Thymus (tissue), 11 donors: ENCODE data around the gene PELI2. TPM values are rescaled to one million over a fixed set of nuclear protein-coding genes. Genes with fewer than 3 reads are reported as not detected.

ENCODE experiments used
- DNase-seq, 9 donors: peaks; one replicate each; pipeline ENCODE4 v3.0.0-alpha.2; 2013; ENCODE audit warnings: low spot score in 9 of 9, low read depth in 6 of 9, missing footprints in 1 of 9
- H3K27ac ChIP-seq, 2 donors: one replicate each; pipeline ENCODE4 v1.5.1; 2013; ENCODE audit warnings: control low read depth in 1 of 2, low read depth in 1 of 2, low read length in 1 of 2, mild to moderate bottlenecking in 1 of 2, moderate library complexity in 1 of 2
- H3K27me3 ChIP-seq, 2 donors: one replicate each; pipeline ENCODE4 v1.5.1; 2013; ENCODE audit warnings: low read length in 1 of 2; ENCODE audit not compliant: control insufficient read depth in 2 of 2, insufficient read depth in 1 of 2
- H3K36me3 ChIP-seq, 2 donors: one replicate each; pipeline ENCODE4 v1.5.1; 2013; ENCODE audit warnings: low read length in 1 of 2, mild to moderate bottlenecking in 1 of 2, moderate library complexity in 1 of 2; ENCODE audit not compliant: control insufficient read depth in 2 of 2, insufficient read depth in 2 of 2
- H3K4me1 ChIP-seq, 2 donors: one replicate each; pipeline ENCODE4 v1.5.1; 2013; ENCODE audit warnings: low read length in 2 of 2; ENCODE audit not compliant: control insufficient read depth in 2 of 2, insufficient read depth in 2 of 2
- H3K4me3 ChIP-seq, 2 donors: one replicate each; pipeline ENCODE4 v1.5.1; 2013; ENCODE audit warnings: low read length in 2 of 2, control low read depth in 1 of 2, mild to moderate bottlenecking in 1 of 2
- H3K9me3 ChIP-seq, 2 donors: one replicate each; pipeline ENCODE4 v1.5.1; 2013; ENCODE audit warnings: low read length in 1 of 2, mild to moderate bottlenecking in 1 of 2; ENCODE audit not compliant: control insufficient read depth in 2 of 2, insufficient read depth in 1 of 2
- WGBS: extraction: QIAGEN DNeasy Blood & Tissue Kit; methylation state at CpG from one replicate; pipeline ENCODE4 v1.1.7; 2013; 5-methylcytosine and 5-hydroxymethylcytosine counted together
- polyA plus RNA-seq: library from polyadenylated mRNA; stranded (reverse); fragments of 200-250 nt; gene quantifications from one replicate; pipeline ENCODE4 v1.2.3, GENCODE V29; 2013
- total RNA-seq: library from RNA; stranded (reverse); fragments of 120-200 nt; gene quantifications from one replicate; pipeline ENCODE4 v1.2.4, GENCODE V29; 2013
- donor health status: healthy.

Gene PELI2
- total and polyA plus RNA-seq, 2 donors: 8.6 to 21.1 TPM

- H3K4me3 ChIP-seq: no peak overlapping the region
- H3K36me3 ChIP-seq: peaks cover 0 to 5% of the 10 kb centered on the region in 2 donors
- 67% methylated on average over 7 of the region's 7 CpGs for WGBS
- no peak for DNase-seq
- peak overlapping the region; percentile 2 to 22 for H3K27ac ChIP-seq
- no peaks in the 10 kb centered on the region for H3K9me3 ChIP-seq
- H3K4me1 ChIP-seq: peaks cover 42 to 56% of the 10 kb centered on the region in 2 donors
- H3K27me3 ChIP-seq: no peaks in the 10 kb centered on the region
These were observed 99.3 kb downstream of the PELI2 start for GRCh38 chr14:56217380-56218045.

- no peaks in the 10 kb centered on the region for H3K27me3 ChIP-seq
- no peak overlapping the region for H3K27ac ChIP-seq
- peaks cover 2 to 5% of the 10 kb centered on the region in 2 donors for H3K36me3 ChIP-seq
- no peak for DNase-seq
- H3K4me1 ChIP-seq: peaks cover 34 to 43% of the 10 kb centered on the region in 2 donors
- WGBS: 70% methylated on average over 7 of the region's 7 CpGs
- H3K9me3 ChIP-seq: no peaks in the 10 kb centered on the region
- H3K4me3 ChIP-seq: no peak overlapping the region
These were observed 101.6 kb downstream of the PELI2 start for GRCh38 chr14:56219666-56220413.

GRCh38 chr14:56221382-56222128, 103.3 kb downstream of the PELI2 start:
- H3K9me3 ChIP-seq: no peaks in the 10 kb centered on the region
- no peak overlapping the region for H3K27ac ChIP-seq
- H3K36me3 ChIP-seq: peaks cover 5 to 8% of the 10 kb centered on the region in 2 donors
- WGBS: 72% methylated on average over 7 of the region's 7 CpGs
- peaks cover 26 to 34% of the 10 kb centered on the region in 2 donors for H3K4me1 ChIP-seq
- peak in 1 of 9 donors; percentile 25 for DNase-seq
- no peak overlapping the region for H3K4me3 ChIP-seq
- H3K27me3 ChIP-seq: no peaks in the 10 kb centered on the region

DNA sequence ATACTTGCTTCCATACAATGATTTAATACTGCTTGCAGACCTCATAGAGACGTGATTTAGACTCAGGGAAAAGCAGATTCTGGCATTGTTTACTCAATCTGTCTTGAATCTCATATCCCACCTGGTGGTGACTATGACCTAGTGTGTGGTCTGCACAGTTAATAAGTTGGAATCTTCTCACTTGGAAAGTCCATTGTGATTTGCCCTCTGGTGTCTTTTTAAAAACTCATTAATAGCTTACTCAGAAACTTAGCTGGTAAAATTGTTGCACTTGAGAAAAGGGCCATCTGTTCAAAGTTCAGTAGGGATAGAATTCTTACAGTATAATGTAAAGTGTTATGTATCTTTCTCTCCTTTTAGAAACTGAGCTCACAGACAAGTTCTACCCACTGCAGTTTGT, 106.0 kb downstream of the PELI2 start:
- WGBS: 96% methylated on average over 1 of the region's 1 CpG
- peaks cover 17 to 20% of the 10 kb centered on the region in 2 donors for H3K4me1 ChIP-seq
- no peak overlapping the region for H3K4me3 ChIP-seq
- H3K27me3 ChIP-seq: no peaks in the 10 kb centered on the region
- no peak overlapping the region for H3K27ac ChIP-seq
- DNase-seq: no peak
- peaks cover 0 to 9% of the 10 kb centered on the region in 2 donors for H3K9me3 ChIP-seq
- H3K36me3 ChIP-seq: peaks cover 5 to 16% of the 10 kb centered on the region in 2 donors

GRCh38 chr14:56224691-56225681, 106.8 kb downstream of the PELI2 start:
- no peak for DNase-seq
- 96% methylated on average over 17 of the region's 17 CpGs for WGBS

DNA sequence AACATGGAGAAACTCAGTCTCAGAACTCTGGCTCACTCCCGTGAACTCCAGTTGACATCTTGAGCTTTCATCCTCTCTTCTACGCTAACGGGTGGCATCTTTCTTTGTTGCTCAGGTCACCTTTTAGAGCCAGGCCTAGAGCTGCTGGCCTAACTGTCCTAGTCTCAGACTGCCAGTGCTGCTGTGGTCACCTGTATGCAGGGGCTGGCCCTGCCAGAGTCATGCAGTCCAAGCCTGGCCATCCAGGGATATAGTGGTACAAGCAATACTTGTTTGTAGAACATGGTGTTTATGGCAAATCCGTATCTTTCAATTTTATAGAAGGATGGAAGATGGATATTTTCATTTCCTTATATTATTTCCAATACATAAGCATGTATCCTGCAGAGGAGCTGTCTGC, 117.2 kb downstream of the PELI2 start:
- 97% methylated on average over 4 of the region's 4 CpGs for WGBS
- no peaks in the 10 kb centered on the region for H3K27me3 ChIP-seq
- no peaks in the 10 kb centered on the region for H3K9me3 ChIP-seq
- no peak overlapping the region for H3K27ac ChIP-seq
- H3K4me3 ChIP-seq: no peak overlapping the region
- H3K36me3 ChIP-seq: peaks cover 0 to 4% of the 10 kb centered on the region in 2 donors
- no peak for DNase-seq
- H3K4me1 ChIP-seq: no peaks in the 10 kb centered on the region

More at GRCh38 chr14:56224691-56225681, 106.8 kb downstream of the PELI2 start:
- H3K27ac ChIP-seq: no peak overlapping the region
- peaks cover 5 to 16% of the 10 kb centered on the region in 2 donors for H3K36me3 ChIP-seq
- H3K27me3 ChIP-seq: no peaks in the 10 kb centered on the region
- H3K4me1 ChIP-seq: peaks cover 15 to 16% of the 10 kb centered on the region in 2 donors
- no peak overlapping the region for H3K4me3 ChIP-seq
- peaks cover 0 to 9% of the 10 kb centered on the region in 2 donors for H3K9me3 ChIP-seq

DNA sequence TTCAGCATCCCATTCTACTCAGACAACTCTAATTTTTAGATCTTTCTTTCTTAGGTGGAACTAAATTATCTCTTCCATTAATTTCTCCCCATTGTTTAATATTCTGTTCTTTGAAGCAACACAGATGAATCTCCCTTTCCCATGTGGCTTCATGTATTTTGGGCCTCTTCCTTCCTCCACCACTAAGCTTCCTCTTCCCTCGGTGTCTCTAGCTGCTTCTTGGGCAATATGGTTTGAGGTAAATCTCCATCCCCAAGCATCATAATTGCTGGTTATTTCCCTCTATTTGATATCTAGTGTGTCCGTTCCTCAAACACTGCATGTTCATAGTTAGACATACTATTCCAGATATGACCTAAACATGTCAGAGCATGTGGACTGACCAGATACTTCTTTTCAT, 119.2 kb downstream of the PELI2 start:
- 48% methylated on average over 2 of the region's 2 CpGs for WGBS
- Histone ChIP-seq H3K27me3 (no peaks in the 10 kb centered on the region), H3K9me3 (no peaks in the 10 kb centered on the region), H3K4me1 (no peaks in the 10 kb centered on the region), H3K4me3 (no peak overlapping the region), H3K36me3 (peaks cover 0 to 4% of the 10 kb centered on the region in 2 donors), H3K27ac (no peak overlapping the region)
- no peak for DNase-seq

DNA sequence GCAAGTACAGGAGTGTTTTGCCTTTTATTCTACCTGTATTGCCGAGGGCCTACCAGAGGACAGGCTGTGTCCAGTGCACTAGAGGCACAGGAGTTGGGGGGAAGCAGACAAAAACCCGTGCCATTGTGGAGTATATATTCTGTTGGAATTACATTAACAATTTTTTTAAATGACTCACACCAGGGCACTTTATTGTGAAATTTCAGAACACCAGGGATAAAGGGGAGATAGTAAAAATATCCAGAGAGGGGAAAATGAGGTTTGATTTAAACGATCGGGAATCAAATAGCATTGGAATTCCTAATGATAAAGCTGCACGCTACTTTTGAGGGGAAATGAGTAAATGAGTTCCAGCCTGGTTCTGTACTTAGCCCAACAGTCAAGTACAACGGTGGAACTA, 123.2 kb downstream of the PELI2 start:
- WGBS: 82% methylated on average over 6 of the region's 6 CpGs
- H3K27me3 ChIP-seq: no peaks in the 10 kb centered on the region
- H3K9me3 ChIP-seq: no peaks in the 10 kb centered on the region
- H3K36me3 ChIP-seq: peaks cover 4 to 7% of the 10 kb centered on the region in 2 donors
- H3K4me1 ChIP-seq: no peaks in the 10 kb centered on the region
- DNase-seq: no peak
- H3K27ac ChIP-seq: no peak overlapping the region
- H3K4me3 ChIP-seq: no peak overlapping the region
